Endothelial cell of umbilical vein (primary cell): Measurements from ENCODE around the gene LPAR5. TPM values are rescaled to one million over a fixed set of nuclear protein-coding genes. Genes with fewer than 3 reads are reported as not detected.
"Not testable (repeated sequence)": the region's sequence is repeated elsewhere in the genome, so short reads cannot be mapped to it uniquely, and the experiment has no call there.

Source experiments
- BruUV-seq: library from RNA; stranded (reverse); fragments of 400-500 nt; replicated peaks from 2 replicates; lab custom pipeline; 2021; lab: Mats Ljungman, UMichigan
- CTCF ChIA-PET: fragments of 300-600, 350-600 bp; sonication (Branson Sonifier 250); formaldehyde crosslinking; loops from one replicate; lab custom pipeline; 2021; ENCODE audit warnings: antibody characterized with exemption, inconsistent platforms; lab: Charles Lee
- POLR2A ChIA-PET: fragments of 300-600, 350-600 bp; sonication (Branson Sonifier 250); formaldehyde crosslinking; loops from one replicate; lab custom pipeline; 2021; ENCODE audit warnings: antibody characterized with exemption, inconsistent platforms; lab: Charles Lee
- DNase-seq: peaks from one replicate; pipeline ENCODE4 v3.0.0-alpha.2; 2011; ENCODE audit warnings: low read depth, low spot score
- FAIRE-seq: peaks from 2 replicates; lab custom pipeline; 2011; peaks lifted over from hg19 to GRCh38; lab: Jason Lieb, UNC
- H2AFZ ChIP-seq: 2 replicates; pipeline ENCODE4 v1.6.0; 2012; ENCODE audit warnings: low read depth, low read length, control low read depth, inconsistent platforms
- H3K27ac ChIP-seq: 2 replicates; pipeline ENCODE4 v1.5.1; 2011; ENCODE audit warnings: low read depth, mild to moderate bottlenecking, control low read depth, low read length, moderate library complexity; ENCODE audit not compliant: insufficient read depth
- H3K27me3 ChIP-seq, 2 experiments: 2 replicates each; pipeline versions ENCODE4 v1.6.0 to v1.6.1; 2011; ENCODE audit warnings: low read length in 2 of 2, mixed read lengths in 1 of 2; ENCODE audit not compliant: control insufficient read depth in 2 of 2, insufficient read depth in 2 of 2
- H3K36me3 ChIP-seq, 2 experiments: 2 replicates in 1 of 2; 3 replicates in 1 of 2; pipeline ENCODE4 v1.5.1; 2011; ENCODE audit warnings: low read length in 2 of 2, mild to moderate bottlenecking in 1 of 2, moderate library complexity in 1 of 2; ENCODE audit not compliant: control insufficient read depth in 2 of 2, insufficient read depth in 2 of 2; ENCODE audit errors: extremely low read depth in 1 of 2
- H3K4me1 ChIP-seq: 3 replicates; pipeline ENCODE4 v1.5.1; 2011; ENCODE audit warnings: mild to moderate bottlenecking, low read length; ENCODE audit not compliant: control insufficient read depth, insufficient read depth; ENCODE audit errors: extremely low read depth
- H3K4me2 ChIP-seq: 2 replicates; pipeline ENCODE4 v1.6.1; 2011; ENCODE audit warnings: low read length, control low read depth, mixed read lengths; ENCODE audit not compliant: insufficient read depth
- H3K4me3 ChIP-seq, 3 experiments: fragments of 200-600 bp in 1 of 3; sonication (generic), shearing (Covaris generic) in 1 of 3; replicated peaks in 1 of 3; 2 replicates each; pipeline ENCODE4 v1.5.1; 2011 to 2016; ENCODE audit warnings: control low read depth in 3 of 3, low read length in 3 of 3, mild to moderate bottlenecking in 2 of 3, inconsistent platforms in 1 of 3, low read depth in 1 of 3, moderate library complexity in 1 of 3; ENCODE audit not compliant: insufficient read depth in 1 of 3
- H3K79me2 ChIP-seq: 2 replicates; pipeline ENCODE4 v1.6.0; 2012; ENCODE audit warnings: low read length, inconsistent platforms; ENCODE audit not compliant: control insufficient read depth, insufficient read depth
- H3K9ac ChIP-seq: replicated peaks from 2 replicates; pipeline ENCODE3; 2011; ENCODE audit warnings: low read length, control low read depth; ENCODE audit not compliant: insufficient read depth; ENCODE audit errors: extremely low read depth
- H3K9me1 ChIP-seq: replicated peaks from 3 replicates; pipeline ENCODE4 v1.6.0; 2011; ENCODE audit warnings: mild to moderate bottlenecking, low read length; ENCODE audit not compliant: control insufficient read depth, insufficient read depth; ENCODE audit errors: extremely low read depth
- H3K9me3 ChIP-seq: replicated peaks from 2 replicates; pipeline ENCODE4 v1.5.1; 2012; ENCODE audit warnings: low read length, inconsistent platforms; ENCODE audit not compliant: control insufficient read depth, insufficient read depth
- H4K20me1 ChIP-seq: replicated peaks from 2 replicates; pipeline ENCODE3; 2011; ENCODE audit warnings: mild to moderate bottlenecking, low read length; ENCODE audit not compliant: control insufficient read depth, insufficient read depth; ENCODE audit errors: extremely low read depth
- CTCF ChIP-seq, 2 donors: IDR thresholded peaks; 1 replicate in 1 of 2; 2 replicates in 1 of 2; pipeline ENCODE4 v1.5.1; 2011; ENCODE audit warnings: low read length in 2 of 2, mild to moderate bottlenecking in 2 of 2, moderate library complexity in 2 of 2, control low read depth in 1 of 2, inconsistent platforms in 1 of 2, low read depth in 1 of 2; ENCODE audit not compliant: insufficient read depth in 1 of 2; ENCODE audit errors: extremely low read depth in 1 of 2
- EZH2 ChIP-seq: IDR thresholded peaks from 2 replicates; pipeline ENCODE4 v1.6.1; 2012; ENCODE audit warnings: borderline replicate concordance, low read depth, mild to moderate bottlenecking, moderate library complexity, low read length, inconsistent platforms; ENCODE audit not compliant: severe bottlenecking
- FOS ChIP-seq: IDR thresholded peaks from 2 replicates; pipeline ENCODE4 v1.6.1; 2011; ENCODE audit warnings: mild to moderate bottlenecking, low read length, moderate library complexity, borderline replicate concordance; ENCODE audit not compliant: insufficient read depth
- GATA2 ChIP-seq: IDR thresholded peaks from 2 replicates; pipeline ENCODE4 v1.7.0; 2011; ENCODE audit warnings: low read depth, mild to moderate bottlenecking, moderate library complexity, mixed read lengths, low read length; ENCODE audit not compliant: insufficient read length, insufficient read depth
- JUN ChIP-seq: IDR thresholded peaks from 2 replicates; pipeline ENCODE4 v1.6.1; 2011; ENCODE audit warnings: borderline replicate concordance, low read depth; ENCODE audit not compliant: insufficient read length, insufficient read depth
- MAX ChIP-seq: IDR thresholded peaks from 2 replicates; pipeline ENCODE4 v1.6.1; 2011; ENCODE audit not compliant: insufficient read depth, insufficient read length
- MYC ChIP-seq: IDR thresholded peaks from one replicate; pipeline ENCODE4 v1.6.1; 2011; ENCODE audit warnings: mild to moderate bottlenecking, low read depth, low read length
- POLR2A ChIP-seq: IDR thresholded peaks from 2 replicates; pipeline ENCODE4 v1.6.1; 2012; ENCODE audit warnings: low read depth, mild to moderate bottlenecking, control low read depth, low read length
- dilution Hi-C: fragments of 300-500 bp; cut with MboI; formaldehyde crosslinking; loops from one replicate; pipeline ENCODE4 v1.15.0; 2019; ENCODE audit warnings: low sequenced_read_pairs; ENCODE audit not compliant: extremely low pct_ligation_motif_present
- intact Hi-C: fragments of 100-400 bp; cut with micrococcal nuclease; formaldehyde crosslinking; loops from one replicate; pipeline ENCODE4 v1.10.0; 2022
- polyA plus RNA-seq, 4 experiments: library from polyadenylated mRNA; depleted of rRNA in 3 of 4; stranded (reverse) in 3 of 4; unstranded in 1 of 4; fragments of >200 nt; gene quantifications; 2 replicates each; pipeline versions ENCODE4 v1.2.1 to v1.2.3, GENCODE V29; 2011 to 2012; ENCODE audit warnings: missing spikeins in 1 of 4
- total RNA-seq: library from RNA; stranded (reverse); gene quantifications from 2 replicates; pipeline ENCODE4 v1.2.3, GENCODE V29; 2021

The LPAR5 gene
- total and polyA plus RNA-seq, 2 donors (not counting 3 experiments of a cell fraction or from before 2014, with no cell fraction given), result 0.23 TPM; not detected in 1

GRCh38 chr12:6592087-6592486 lies 43.7 kb downstream of the LPAR5 start:
- no peaks in the 10 kb centered on the region for H4K20me1 ChIP-seq
- H3K9me1 ChIP-seq, result no peaks in the 10 kb centered on the region
- no peaks in the 10 kb centered on the region for H3K27me3 ChIP-seq
- intact Hi-C loops (no loop called here), dilution Hi-C loops (no loop called here)
- no peak overlapping the region for H3K4me2 ChIP-seq
- H3K79me2 ChIP-seq, result no peaks in the 10 kb centered on the region
- no peak overlapping the region for H3K27ac ChIP-seq
- no peaks in the 10 kb centered on the region for H3K9me3 ChIP-seq
- BruUV-seq, result TSS peak; percentile 67
- no peak overlapping the region for H2AFZ ChIP-seq
- DNase-seq, result no peak
- no peak for TF ChIP-seq JUN
- TF ChIP-seq FOS, result no peak
- TF ChIP-seq MYC, result no peak
- TF ChIP-seq GATA2, result no peak
- TF ChIP-seq MAX, result no peak
- TF ChIP-seq POLR2A, result no peak
- no peak for TF ChIP-seq CTCF (IDR thresholded peaks at IDR 0.05; ENCODE audit: extremely low read depth in 1 of 2, insufficient read depth in 1 of 2, low read depth in 1 of 2, low read length in 2 of 2)
- no peak for TF ChIP-seq EZH2
- FAIRE-seq, result no peak
- H3K9ac ChIP-seq, result no peak overlapping the region
- H3K36me3 ChIP-seq, result peaks cover 45 to 69% of the 10 kb centered on the region in 2 experiments
- ChIA-PET POLR2A (no interaction called here), CTCF (no interaction called here)
- no peak overlapping the region for H3K4me3 ChIP-seq
- H3K4me1 ChIP-seq, result no peaks in the 10 kb centered on the region

GRCh38 chr12:6586569-6586968 lies 49.2 kb downstream of the LPAR5 start:
- H3K79me2 ChIP-seq, H3K27me3 ChIP-seq, dilution Hi-C loops, POLR2A ChIA-PET, H3K27ac ChIP-seq, BruUV-seq, CTCF ChIA-PET, FAIRE-seq, H3K9me1 ChIP-seq, DNase-seq, H3K9ac ChIP-seq, H4K20me1 ChIP-seq, intact Hi-C loops, H3K4me1 ChIP-seq, H3K9me3 ChIP-seq, H3K4me2 ChIP-seq, H2AFZ ChIP-seq, H3K4me3 ChIP-seq: not testable (repeated sequence)
- peaks cover 33 to 59% of the 10 kb centered on the region in 2 experiments for H3K36me3 ChIP-seq
